BE2C (cell line): ENCODE measurements around the gene PHLPP1.

Source experiments
- DNase-seq: peaks from one replicate; pipeline ENCODE4 v3.0.0-alpha.2; 2020
- H3K27me3 ChIP-seq: fragments of 250-450 bp; sonication (Bioruptor Pico); 2 replicates; pipeline ENCODE4 v1.5.1; 2020; ENCODE audit warnings: mild to moderate bottlenecking
- H3K36me3 ChIP-seq: fragments of 250-450 bp; sonication (Bioruptor Pico); 2 replicates; pipeline ENCODE4 v1.5.1; 2020; ENCODE audit warnings: mild to moderate bottlenecking
- H3K4me1 ChIP-seq: fragments of 250-450 bp; sonication (Bioruptor Pico); 2 replicates; pipeline ENCODE4 v1.5.1; 2020
- H3K4me3 ChIP-seq: 2 replicates; pipeline ENCODE4 v1.5.1; 2011; ENCODE audit warnings: low read depth, low read length
- H3K9me3 ChIP-seq: fragments of 250-450 bp; sonication (Bioruptor Pico); 2 replicates; pipeline ENCODE4 v1.5.1; 2020
- TF ChIP-seq, protein P1 (sequence below): IDR thresholded peaks from 2 replicates; pipeline ENCODE4 v1.5.1; 2012; ENCODE audit warnings: mild to moderate bottlenecking, low read depth, low read length

Gene PHLPP1

DNA sequence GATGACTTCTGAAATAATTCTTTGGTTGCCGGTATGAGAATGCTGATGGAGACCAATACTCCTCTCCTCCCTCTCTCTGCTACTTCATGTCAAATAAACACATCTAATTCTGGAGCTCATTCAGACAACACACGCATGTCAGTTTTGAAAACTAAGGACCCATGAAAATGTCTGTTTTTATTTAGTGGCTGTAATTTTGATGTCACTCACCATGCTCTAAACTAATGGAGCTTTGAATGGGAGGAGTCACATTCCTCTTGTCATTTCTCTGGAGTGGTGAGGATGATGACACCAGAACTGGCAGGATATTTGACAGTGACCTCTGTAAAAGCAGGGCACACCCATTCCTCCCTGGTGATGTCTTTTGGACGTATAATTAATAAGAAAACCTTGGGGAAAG, 163.0 kb downstream of the PHLPP1 start:
- no peaks in the 10 kb centered on the region for H3K9me3 ChIP-seq
- no peaks in the 10 kb centered on the region for H3K27me3 ChIP-seq
- H3K36me3 ChIP-seq, result no peaks in the 10 kb centered on the region
- no peak overlapping the region for H3K4me3 ChIP-seq
- TF ChIP-seq, protein P1, sequence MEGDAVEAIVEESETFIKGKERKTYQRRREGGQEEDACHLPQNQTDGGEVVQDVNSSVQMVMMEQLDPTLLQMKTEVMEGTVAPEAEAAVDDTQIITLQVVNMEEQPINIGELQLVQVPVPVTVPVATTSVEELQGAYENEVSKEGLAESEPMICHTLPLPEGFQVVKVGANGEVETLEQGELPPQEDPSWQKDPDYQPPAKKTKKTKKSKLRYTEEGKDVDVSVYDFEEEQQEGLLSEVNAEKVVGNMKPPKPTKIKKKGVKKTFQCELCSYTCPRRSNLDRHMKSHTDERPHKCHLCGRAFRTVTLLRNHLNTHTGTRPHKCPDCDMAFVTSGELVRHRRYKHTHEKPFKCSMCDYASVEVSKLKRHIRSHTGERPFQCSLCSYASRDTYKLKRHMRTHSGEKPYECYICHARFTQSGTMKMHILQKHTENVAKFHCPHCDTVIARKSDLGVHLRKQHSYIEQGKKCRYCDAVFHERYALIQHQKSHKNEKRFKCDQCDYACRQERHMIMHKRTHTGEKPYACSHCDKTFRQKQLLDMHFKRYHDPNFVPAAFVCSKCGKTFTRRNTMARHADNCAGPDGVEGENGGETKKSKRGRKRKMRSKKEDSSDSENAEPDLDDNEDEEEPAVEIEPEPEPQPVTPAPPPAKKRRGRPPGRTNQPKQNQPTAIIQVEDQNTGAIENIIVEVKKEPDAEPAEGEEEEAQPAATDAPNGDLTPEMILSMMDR, result no peak
- no peak for DNase-seq
- no peaks in the 10 kb centered on the region for H3K4me1 ChIP-seq

DNA sequence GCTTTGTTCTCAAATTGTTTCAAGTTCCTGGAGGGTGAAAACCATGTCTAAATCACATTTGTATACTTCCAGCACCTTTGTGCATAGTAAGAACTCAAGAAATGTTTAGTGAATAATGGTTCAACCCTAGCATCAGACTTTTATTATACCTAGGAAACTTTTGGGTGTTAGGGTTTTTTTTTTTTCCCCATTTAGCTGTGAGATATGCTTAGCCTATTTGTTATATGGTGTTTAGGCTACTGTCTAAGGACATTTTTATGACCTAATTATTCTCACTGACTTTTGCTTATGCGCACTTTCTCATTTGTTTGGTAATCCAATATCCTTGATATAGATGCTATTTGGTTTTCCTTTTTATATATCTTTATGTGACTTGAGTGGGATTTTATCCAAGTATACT, 164.7 kb downstream of the PHLPP1 start:
- DNase-seq, result no peak
- H3K4me1 ChIP-seq, result no peaks in the 10 kb centered on the region
- no peaks in the 10 kb centered on the region for H3K27me3 ChIP-seq
- no peak overlapping the region for H3K4me3 ChIP-seq
- no peaks in the 10 kb centered on the region for H3K36me3 ChIP-seq
- no peaks in the 10 kb centered on the region for H3K9me3 ChIP-seq
- TF ChIP-seq, protein P1, result no peak

DNA sequence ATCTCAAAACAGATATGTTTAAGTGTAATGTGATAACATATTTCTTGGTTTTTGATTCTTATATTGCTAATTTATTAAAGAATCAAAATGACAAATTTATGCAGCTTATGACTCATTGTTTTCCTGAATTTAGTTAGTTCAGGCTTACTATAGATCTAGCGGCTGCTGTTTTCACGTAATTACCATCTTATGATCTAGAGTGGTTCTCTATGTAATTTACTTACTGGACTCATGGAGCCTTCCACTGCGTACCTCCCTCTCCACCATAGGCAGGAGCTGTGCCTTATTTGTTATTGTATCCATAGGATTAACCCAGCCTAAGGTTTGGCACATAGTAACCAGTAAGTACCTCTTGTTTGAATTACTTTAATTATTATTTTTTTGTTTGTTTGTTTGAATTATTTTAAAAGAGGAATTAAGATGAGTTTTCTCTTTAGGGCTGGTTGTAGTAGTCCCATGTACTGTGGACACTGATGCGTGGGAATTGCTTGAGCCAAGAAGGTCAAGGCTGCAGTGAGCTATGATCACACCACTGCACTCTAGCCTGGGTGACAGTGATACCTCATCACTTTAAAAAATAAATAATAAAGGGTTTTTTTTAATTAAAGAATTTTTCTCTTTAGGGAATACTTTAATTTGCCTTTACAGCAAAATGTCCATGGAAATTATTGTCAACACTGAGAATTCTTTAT, 165.5 kb downstream of the PHLPP1 start:
- Histone ChIP-seq H3K36me3 (no peaks in the 10 kb centered on the region), H3K4me3 (no peak overlapping the region), H3K9me3 (no peaks in the 10 kb centered on the region), H3K27me3 (no peaks in the 10 kb centered on the region), H3K4me1 (no peaks in the 10 kb centered on the region)
- TF ChIP-seq, protein P1, result no peak
- DNase-seq, result no peak

DNA sequence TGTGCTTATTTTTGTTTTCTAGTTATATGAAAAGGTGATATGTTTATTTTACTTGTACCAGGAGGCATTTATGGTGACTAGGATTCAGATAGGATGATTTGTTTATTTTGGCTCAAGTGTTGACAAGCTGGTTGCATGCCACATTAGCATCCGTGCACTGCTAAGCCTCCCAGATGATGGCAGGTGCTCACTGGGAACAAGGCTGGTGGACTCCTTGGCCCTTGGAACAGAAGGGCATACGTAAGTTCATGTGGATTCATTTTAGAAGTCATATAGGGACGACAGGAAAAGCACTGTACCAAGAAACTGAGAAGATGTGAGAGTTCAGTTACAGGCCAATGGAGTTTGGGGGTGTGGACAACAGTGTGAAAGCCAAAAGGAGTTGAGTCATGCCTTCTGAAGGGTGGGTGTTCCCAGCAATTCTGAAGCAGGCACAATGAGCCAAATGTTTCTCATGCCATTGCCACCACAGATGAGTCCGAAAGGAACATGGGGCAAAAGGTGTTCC, 166.2 kb downstream of the PHLPP1 start:
- H3K36me3 ChIP-seq, result no peaks in the 10 kb centered on the region
- no peaks in the 10 kb centered on the region for H3K27me3 ChIP-seq
- H3K4me3 ChIP-seq, result no peak overlapping the region
- no peak for DNase-seq
- no peaks in the 10 kb centered on the region for H3K9me3 ChIP-seq
- H3K4me1 ChIP-seq, result no peaks in the 10 kb centered on the region
- TF ChIP-seq, protein P1, result no peak

DNA sequence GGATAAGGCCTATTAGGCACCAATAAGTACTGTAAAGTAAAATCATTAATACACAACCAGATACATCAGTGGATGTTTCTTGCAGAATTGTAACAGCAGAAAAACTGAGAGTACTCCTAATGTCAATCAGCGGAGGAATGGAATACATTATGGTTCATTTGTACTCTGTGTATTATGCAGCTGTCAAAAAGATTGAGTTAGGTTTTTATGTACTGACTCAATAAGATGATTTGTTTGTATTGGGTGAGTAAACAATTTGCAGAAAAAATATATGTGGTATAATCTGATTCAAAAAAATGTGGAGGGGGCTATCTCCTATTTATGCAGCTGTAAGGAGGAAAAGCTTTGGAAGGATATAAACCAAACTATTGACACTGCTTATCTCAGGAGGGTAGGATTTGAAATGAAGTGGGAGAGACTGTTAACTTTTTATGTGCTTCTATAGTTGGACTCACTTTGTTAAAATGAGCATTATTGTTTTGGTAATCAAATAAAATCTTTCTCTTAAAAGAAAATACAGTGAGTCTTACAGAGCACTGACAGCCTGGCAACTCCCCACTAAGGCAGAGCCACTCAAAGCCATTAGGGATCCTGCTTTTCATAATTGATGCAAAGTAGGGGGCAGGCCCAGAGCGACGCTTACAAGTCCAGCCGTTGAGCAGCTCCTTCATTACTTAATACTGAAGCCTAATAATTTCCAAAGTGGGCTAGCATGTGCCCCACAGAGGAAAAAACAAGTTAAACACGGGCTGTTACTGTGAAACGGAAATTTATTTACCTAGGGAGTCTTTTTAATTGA, 168.8 kb downstream of the PHLPP1 start:
- H3K4me3 ChIP-seq, result no peak overlapping the region
- H3K36me3 ChIP-seq, result no peaks in the 10 kb centered on the region
- H3K4me1 ChIP-seq, result no peaks in the 10 kb centered on the region
- no peak for DNase-seq
- TF ChIP-seq, protein P1, result no peak
- no peaks in the 10 kb centered on the region for H3K27me3 ChIP-seq
- H3K9me3 ChIP-seq, result no peaks in the 10 kb centered on the region

DNA sequence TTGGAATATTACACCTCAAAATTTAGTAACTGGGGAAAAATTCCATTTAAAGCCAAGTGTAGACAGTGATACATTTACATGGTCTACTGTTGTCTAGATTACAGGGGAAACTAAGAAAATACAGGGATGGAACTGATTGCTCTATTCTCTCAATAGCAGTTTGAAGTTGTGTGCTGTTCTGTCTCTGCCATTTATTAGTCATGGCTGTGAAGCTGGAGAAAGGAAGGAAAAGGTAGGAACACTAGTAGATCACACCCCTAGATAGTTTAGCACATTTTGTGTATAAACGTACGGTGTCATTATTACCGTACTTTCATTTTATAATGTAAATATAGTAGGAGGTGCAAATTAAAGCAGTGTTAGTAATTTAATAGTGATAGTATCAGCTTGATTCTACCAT, 170.5 kb downstream of the PHLPP1 start:
- Histone ChIP-seq H3K9me3 (no peaks in the 10 kb centered on the region), H3K36me3 (no peaks in the 10 kb centered on the region), H3K4me1 (no peaks in the 10 kb centered on the region), H3K27me3 (no peaks in the 10 kb centered on the region), H3K4me3 (no peak overlapping the region)
- no peak for DNase-seq
- TF ChIP-seq, protein P1, result no peak
